ENCODE measurements around the gene MXD4.
"Not testable (repeated sequence)": the region's sequence is repeated elsewhere in the genome, so short reads cannot be mapped to it uniquely, and the experiment has no call there.

The MXD4 gene

DNA sequence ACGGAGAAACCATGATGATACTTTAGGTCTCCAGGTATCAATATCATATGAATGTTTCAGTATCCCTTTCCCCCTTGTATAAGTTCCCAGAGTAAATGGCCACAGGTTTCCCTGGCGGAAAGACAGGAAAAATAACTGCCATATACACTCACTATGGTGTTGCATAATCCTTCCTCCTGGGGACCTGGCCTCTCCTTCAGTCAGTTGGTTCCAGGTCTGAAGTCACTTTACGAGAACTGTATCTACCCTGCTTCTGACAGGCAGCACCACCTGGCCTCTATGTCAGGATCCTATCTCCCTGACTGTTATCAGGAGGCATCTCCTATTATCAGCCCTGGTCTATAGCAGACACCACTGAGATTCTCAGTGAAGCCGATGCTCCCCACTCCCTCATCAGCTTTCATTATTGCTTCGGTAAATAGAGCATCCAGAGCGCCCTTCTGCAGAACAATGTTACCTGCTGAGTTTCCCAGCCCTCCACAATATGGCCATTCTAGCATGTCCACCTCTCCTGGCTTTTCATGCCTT lies 42.6 kb downstream of the MXD4 start:
- in situ Hi-C loops (cut with MboI; ENCODE audit: low pct_unique_long_range_greater_than_20kb, low sequenced_read_pairs, unreplicated experiment) = no loop called here
- TF ChIP-seq, protein P1, sequence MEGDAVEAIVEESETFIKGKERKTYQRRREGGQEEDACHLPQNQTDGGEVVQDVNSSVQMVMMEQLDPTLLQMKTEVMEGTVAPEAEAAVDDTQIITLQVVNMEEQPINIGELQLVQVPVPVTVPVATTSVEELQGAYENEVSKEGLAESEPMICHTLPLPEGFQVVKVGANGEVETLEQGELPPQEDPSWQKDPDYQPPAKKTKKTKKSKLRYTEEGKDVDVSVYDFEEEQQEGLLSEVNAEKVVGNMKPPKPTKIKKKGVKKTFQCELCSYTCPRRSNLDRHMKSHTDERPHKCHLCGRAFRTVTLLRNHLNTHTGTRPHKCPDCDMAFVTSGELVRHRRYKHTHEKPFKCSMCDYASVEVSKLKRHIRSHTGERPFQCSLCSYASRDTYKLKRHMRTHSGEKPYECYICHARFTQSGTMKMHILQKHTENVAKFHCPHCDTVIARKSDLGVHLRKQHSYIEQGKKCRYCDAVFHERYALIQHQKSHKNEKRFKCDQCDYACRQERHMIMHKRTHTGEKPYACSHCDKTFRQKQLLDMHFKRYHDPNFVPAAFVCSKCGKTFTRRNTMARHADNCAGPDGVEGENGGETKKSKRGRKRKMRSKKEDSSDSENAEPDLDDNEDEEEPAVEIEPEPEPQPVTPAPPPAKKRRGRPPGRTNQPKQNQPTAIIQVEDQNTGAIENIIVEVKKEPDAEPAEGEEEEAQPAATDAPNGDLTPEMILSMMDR (IDR thresholded peaks at IDR 0.05; ENCODE audit: extremely low read depth, insufficient read depth, missing control alignments) = no peak
- DNase-seq (ENCODE audit: low spot score) = no peak

DNA sequence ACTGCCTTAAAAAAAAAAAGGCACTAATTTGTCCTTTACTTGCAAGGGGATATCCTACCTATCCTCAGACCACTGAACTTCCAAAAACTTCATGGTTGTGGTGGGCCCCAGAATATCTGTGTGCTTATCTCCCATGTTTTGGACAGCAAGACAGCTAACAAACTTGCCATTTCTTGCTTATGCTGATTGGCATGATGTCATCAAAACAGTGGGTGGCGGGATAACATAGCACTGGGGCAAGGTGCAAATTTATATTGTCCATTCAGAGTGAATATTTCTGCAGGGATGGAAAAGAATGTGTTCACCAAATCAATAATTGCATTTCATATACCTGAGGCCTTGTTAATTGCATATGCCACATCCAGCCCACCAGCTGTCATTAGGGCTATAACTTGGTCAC lies 43.5 kb downstream of the MXD4 start:
- TF ChIP-seq, protein P1 (IDR thresholded peaks at IDR 0.05; ENCODE audit: extremely low read depth, insufficient read depth, missing control alignments) = no peak
- in situ Hi-C loops (cut with MboI; ENCODE audit: low pct_unique_long_range_greater_than_20kb, low sequenced_read_pairs, unreplicated experiment) = no loop called here
- no peak for DNase-seq (ENCODE audit: low spot score)

DNA sequence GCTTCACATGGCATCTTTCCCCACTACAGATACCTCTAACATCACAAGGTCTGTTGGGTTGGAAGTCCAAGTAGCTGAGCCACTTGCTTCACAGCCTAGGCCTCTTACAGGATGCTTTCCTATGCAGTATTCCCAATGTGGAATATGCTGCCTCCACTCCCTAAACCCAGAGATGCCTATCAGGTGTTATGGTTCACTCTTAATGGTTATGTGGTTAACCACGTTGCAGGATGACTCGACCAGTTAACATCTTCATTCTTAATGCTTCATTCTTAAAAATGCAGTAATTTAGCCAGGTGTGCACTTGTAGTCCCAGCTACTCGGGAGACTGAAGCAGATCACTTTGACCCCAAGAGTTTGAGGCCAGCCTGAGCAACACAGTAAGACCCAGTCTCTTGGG lies 44.2 kb downstream of the MXD4 start:
- DNase-seq (ENCODE audit: low spot score) = no peak
- in situ Hi-C loops (cut with MboI; ENCODE audit: low pct_unique_long_range_greater_than_20kb, low sequenced_read_pairs, unreplicated experiment) = no loop called here
- TF ChIP-seq, protein P1 (IDR thresholded peaks at IDR 0.05; ENCODE audit: extremely low read depth, insufficient read depth, missing control alignments) = no peak

DNA sequence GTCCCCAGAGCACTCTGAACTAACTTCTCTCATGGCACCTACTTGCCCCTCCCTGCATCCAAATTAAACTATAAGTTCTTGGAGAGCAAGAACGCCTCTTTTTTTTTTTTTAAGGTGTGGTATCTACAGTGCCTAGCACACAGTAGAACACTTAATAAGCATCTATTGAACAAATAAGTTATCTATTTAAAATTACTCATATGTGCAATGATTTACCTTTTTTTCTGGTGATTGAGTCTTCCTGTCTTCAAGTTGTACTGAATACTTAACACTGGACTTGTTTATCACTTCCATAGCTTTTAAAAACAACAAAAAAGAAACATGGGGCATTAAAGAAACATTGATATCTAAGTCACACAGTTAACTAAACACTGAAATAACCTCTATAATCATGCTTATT lies 49.1 kb downstream of the MXD4 start:
- no peak for DNase-seq (ENCODE audit: low spot score)
- TF ChIP-seq, protein P1 (IDR thresholded peaks at IDR 0.05; ENCODE audit: extremely low read depth, insufficient read depth, missing control alignments) = no peak
- in situ Hi-C loops (cut with MboI; ENCODE audit: low pct_unique_long_range_greater_than_20kb, low sequenced_read_pairs, unreplicated experiment) = no loop called here

DNA sequence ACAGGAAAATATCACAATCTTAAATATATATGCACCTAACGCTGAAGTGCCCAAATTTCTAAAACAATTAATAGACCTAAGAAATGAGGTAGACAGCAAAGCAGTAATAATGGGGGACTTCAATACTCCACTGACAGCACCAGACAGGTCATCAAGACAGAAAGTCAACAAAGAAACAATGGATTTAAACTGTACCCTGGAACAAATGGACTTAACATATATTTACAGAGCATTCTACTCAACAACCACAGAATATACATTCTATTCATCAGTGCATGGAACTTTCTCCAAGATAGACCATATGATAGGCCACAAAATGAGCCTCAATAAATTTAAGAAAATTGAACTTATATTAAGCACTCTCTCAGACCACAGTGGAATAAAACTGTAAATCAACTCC lies 59.1 kb downstream of the MXD4 start:
- in situ Hi-C loops (cut with MboI; ENCODE audit: low pct_unique_long_range_greater_than_20kb, low sequenced_read_pairs, unreplicated experiment); DNase-seq (ENCODE audit: low spot score): not testable (repeated sequence)

Measured in GM13977 (cell line).